AG04449 (cell line): ENCODE data around the gene ISM2.
A peak's percentile ranks its signal among the peaks of the same experiment; 100 is the strongest.

Source experiments
- CTCF ChIA-PET: fragments of 350-600 bp; formaldehyde crosslinking; extraction: SDS; loops from one replicate; lab custom pipeline; 2021; ENCODE audit warnings: antibody characterized with exemption; lab: Yijun Ruan, JAX
- POLR2A ChIA-PET: fragments of 400-600, 350-600 bp; formaldehyde crosslinking; extraction: SDS; loops from one replicate; lab custom pipeline; 2020; ENCODE audit warnings: antibody characterized with exemption, inconsistent platforms; lab: Yijun Ruan, JAX
- DNase-seq: peaks from one replicate; pipeline ENCODE4 v3.0.0-alpha.2; 2010; ENCODE audit warnings: low read depth, low spot score
- H3K4me3 ChIP-seq: 2 replicates; pipeline ENCODE4 v1.5.1; 2011; ENCODE audit warnings: low read depth, mild to moderate bottlenecking, control low read depth, low read length
- CTCF ChIP-seq: IDR thresholded peaks from one replicate; pipeline ENCODE4 v1.5.1; 2011; ENCODE audit warnings: mild to moderate bottlenecking, moderate library complexity, low read length, control low read depth, inconsistent platforms; ENCODE audit not compliant: insufficient read depth; ENCODE audit errors: missing control alignments

ISM2 gene

GRCh38 chr14:77509366-77509765 is 10.8 kb upstream of the ISM2 start:
- no peak for DNase-seq
- no peak overlapping the region for H3K4me3 ChIP-seq
- TF ChIP-seq CTCF, result no peak
- POLR2A ChIA-PET, result no interaction called here
- CTCF ChIA-PET, result interaction anchor here (1.0 to 1.1 kb wide), 2 partner anchors 8 to 51 kb away, joined by 3 to 5 read pairs; no protein-coding TSS in a partner anchor

DNA sequence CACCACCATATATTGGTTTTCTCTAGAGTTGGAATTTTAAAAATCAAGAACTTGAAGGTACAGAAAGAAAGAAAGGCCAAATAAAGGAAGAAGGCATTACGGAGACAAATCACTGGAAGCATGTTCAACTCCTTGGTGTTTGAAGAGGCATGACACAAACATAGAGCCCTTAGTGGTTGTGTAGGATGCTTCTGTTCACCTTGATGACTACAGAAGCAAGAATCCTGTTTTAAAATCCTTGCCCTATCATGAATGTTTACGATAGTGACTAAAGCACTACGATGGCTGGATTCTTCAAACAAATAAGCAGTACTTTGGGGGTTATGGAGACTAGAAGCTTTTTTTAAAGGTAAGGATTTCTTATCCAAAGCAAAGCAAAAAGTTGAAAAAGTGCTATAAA is 10.3 kb upstream of the ISM2 start:
- no peak overlapping the region for H3K4me3 ChIP-seq
- POLR2A ChIA-PET, result no interaction called here
- CTCF ChIA-PET, result interaction anchor here (1.0 to 1.1 kb wide), 2 partner anchors 9 to 50 kb away, joined by 3 to 5 read pairs; no protein-coding TSS in a partner anchor
- DNase-seq, result no peak
- no peak for TF ChIP-seq CTCF

GRCh38 chr14:77508249-77508648 is 9.6 kb upstream of the ISM2 start:
- CTCF ChIA-PET, result interaction anchor here (1.1 kb wide), 1 partner anchor 9 kb away, joined by 5 read pairs; no protein-coding TSS in a partner anchor
- H3K4me3 ChIP-seq, result no peak overlapping the region
- no peak for TF ChIP-seq CTCF
- POLR2A ChIA-PET, result interaction anchor here (0.5 kb wide), 1 partner anchor 261 kb away, joined by 3 read pairs; no protein-coding TSS in a partner anchor
- DNase-seq, result peak; percentile 17

DNA sequence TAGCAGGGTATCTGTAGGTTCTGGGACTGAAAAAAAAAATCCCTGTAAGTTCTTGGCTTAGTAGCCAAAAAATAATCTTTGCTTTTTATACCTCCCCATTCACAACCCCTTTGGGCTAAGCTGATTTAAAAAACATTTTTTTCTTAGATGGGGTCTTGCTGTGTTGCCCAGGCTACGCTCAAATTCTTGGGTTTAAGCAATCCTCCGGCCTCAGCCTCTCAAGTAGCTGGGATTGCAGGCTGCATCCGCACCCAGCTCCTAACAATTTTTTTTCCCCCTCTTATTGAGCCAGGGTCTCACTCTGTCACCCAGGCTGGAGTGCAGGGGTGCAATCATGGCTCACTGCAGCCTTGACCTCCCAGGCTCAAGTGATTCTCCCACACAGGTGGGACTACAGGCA is 9.1 kb upstream of the ISM2 start:
- ChIA-PET POLR2A (interaction anchor here (0.5 kb wide), 1 partner anchor 261 kb away, joined by 3 read pairs; no protein-coding TSS in a partner anchor), CTCF (no interaction called here)
- DNase-seq, result no peak
- TF ChIP-seq CTCF, result no peak
- H3K4me3 ChIP-seq, result no peak overlapping the region

DNA sequence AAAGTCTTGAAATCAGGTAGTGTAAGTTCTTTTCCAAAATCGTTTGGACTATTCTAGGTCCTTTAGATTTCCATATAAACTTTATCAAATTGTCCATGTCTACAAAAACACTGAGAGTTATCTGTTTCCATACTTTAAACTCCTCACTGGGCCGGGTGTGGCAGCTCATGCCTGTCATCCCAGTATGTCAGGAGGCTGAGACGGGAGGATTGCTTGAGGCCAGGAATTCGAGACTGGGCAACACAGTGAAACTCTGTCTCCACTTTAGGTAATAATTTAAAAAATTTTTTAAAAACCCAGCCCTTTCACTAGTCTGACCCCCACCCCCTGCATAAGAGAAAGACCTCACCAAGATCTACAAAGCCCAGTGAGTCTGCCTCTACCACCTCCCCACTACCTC is 6.4 kb upstream of the ISM2 start:
- ChIA-PET CTCF (no interaction called here), POLR2A (interaction anchor here (0.8 kb wide), 1 partner anchor 25 kb away, joined by 3 read pairs; no protein-coding TSS in a partner anchor)
- no peak overlapping the region for H3K4me3 ChIP-seq
- TF ChIP-seq CTCF, result no peak
- no peak for DNase-seq

GRCh38 chr14:77503138-77503537 is 4.5 kb upstream of the ISM2 start:
- no peak for DNase-seq
- POLR2A ChIA-PET, result no interaction called here
- H3K4me3 ChIP-seq, result no peak overlapping the region
- no peak for TF ChIP-seq CTCF
- CTCF ChIA-PET, result no interaction called here
